OCI-M2 (cell line): Measurements from ENCODE around the gene SPATA16.
"Not testable (repeated sequence)": the region's sequence is repeated elsewhere in the genome, so short reads cannot be mapped to it uniquely, and the experiment has no call there.

Experiments
- DNase-seq: peaks from one replicate; lab custom pipeline; 2025; ENCODE audit not compliant: unreplicated experiment; lab: John Stamatoyannopoulos, UW

SPATA16 gene

DNA sequence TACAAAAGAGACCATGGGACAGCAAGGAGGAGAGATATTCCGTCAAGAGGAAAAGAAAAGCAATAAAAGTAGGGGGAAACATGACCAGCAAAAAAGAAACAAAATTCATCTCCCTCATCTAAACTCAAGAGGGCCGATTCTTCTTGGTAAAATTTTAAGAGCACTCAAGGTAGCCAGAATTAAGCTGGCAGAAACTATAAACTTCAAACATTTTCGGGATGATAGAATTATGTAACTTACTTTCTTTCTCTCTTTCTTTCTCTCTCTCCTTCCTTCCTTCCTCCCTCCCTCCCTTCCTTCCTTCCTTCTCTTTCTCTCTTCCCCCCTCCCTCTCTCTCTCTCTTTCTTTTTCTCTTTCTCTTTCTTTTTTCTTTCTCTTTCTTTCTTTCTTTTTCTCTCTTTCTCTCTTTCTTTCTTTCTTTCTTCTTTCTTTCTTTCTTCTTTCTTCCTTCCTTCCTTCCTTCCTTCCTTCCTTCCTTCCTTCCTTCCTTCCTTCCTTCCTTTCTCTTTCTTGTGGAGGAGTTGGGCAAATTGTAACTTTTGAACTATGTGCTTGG, 180.3 kb downstream of the SPATA16 start:
- DNase-seq, result not testable (repeated sequence)

DNA sequence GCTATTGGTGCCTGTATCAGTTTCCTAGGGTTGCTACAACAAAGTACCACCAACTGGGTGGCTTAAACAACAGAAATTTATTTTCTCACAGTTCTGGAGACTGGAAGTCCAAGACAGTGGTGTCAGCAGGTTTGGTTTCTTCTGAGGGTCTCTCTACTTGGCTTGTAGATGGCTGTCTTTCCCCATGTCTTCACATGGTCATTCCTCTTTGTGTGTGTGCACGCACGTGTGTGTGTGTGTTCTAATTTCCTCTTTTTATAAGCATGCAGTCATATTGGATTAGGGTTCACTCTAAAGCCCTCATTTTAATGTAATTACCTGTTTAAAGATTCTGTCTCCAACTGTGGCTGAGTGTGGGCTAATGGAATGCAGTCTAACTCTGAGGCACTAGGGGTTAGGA, 182.5 kb downstream of the SPATA16 start:
- no peak for DNase-seq

DNA sequence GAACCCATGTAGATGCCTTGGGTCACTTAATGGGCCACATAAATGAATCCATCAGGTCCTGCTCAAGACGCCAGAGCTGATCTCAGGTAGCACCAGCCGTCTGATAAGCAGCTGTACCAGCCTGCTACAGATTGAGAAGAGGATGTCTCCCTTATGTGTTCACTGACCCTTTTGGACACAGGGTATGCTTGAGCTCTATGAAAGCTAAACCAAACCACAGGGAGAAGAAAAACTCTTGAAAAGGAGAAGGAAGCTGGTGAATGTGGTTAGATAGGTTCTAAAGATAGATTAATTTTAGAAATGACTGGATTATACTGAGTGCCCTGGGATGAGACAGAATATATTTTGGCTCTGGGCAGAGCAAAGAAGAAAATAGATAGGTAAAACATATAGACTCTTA, 187.5 kb downstream of the SPATA16 start:
- DNase-seq, result no peak

DNA sequence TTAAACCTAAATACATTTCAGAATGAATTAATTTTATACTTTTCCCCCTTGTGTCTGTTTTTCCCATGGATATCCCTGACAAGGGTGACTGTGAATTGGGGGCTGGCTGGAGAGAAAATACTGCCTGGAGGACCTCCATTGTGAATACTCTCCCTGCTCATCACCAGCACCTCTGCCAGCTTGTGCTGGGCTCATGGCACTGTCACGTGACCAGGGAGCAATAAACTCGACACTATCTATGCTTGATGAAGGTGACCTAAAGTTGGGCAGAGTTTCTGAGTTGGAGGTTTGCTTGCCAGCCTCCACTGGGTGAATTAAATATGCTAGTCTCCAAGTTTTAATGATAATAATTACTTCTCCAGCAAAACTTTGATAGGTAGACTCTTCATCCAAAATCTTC, 189.5 kb downstream of the SPATA16 start:
- DNase-seq, result no peak

DNA sequence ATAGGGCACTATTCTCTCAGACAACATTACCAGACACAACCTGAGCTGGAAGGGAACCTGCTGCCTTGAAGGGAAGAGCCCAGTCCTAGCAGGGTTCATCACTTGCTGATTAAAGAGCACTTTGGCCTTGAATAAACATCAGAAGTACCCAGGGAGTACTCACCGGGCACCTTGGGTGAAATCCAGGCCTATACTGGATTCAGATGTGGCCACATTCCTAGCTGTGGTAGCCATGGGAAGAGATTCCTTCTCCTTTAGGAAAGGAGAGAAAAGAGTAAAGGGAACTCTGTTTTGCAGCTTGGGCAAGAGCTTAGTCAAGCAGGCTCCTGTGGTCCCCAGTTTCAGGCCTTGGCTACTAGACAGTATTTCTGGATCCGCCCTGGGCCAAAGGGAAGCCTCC, 195.0 kb downstream of the SPATA16 start:
- no peak for DNase-seq

DNA sequence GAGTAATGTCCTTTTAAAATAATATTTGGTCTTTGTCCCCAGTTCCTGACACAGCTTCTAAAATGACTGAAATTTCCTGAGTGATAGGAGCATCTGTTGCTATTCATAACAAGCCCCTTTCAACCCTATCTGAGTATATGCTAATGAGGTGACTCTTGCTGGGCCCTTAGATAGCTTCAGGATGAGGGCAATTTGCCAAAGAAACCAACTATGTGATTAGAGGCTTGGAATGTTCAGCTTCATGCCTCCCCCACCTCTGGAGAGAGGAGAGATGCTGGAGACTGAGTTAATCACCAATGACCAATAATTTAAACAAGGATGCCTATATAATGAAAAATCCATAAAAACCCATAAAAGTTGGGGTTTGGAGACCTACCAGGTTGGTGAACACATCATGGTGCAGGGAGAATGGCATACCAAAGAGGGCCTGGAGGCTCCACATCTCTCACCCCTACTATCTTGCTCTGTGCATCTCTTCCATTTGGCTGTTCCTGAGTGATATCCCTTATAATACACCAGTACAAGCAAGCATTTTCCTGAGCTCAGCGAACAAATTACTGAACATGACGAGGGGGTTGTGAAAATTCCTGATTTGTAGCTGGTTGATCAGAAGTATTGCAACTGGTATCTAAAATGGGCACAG, 201.3 kb downstream of the SPATA16 start:
- DNase-seq, result no peak

DNA sequence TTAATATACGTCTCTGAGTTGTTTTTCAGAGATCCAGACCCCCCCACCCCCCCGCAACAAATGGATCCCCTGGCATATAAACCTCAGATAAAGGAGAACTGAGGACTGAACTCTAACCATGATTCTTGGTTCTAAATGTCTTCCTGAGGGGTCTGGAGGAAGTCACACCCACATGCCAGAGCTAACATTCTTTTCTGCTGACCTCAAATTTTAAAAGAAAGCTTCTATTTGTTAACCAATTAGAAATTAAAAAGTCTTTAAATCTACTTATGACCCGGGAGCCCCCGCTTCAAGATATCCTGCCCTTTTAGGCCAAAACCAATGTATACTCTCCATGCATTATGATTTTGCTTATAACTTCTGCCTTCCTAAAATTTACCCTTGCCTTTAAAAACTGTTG, 202.2 kb downstream of the SPATA16 start:
- no peak for DNase-seq

DNA sequence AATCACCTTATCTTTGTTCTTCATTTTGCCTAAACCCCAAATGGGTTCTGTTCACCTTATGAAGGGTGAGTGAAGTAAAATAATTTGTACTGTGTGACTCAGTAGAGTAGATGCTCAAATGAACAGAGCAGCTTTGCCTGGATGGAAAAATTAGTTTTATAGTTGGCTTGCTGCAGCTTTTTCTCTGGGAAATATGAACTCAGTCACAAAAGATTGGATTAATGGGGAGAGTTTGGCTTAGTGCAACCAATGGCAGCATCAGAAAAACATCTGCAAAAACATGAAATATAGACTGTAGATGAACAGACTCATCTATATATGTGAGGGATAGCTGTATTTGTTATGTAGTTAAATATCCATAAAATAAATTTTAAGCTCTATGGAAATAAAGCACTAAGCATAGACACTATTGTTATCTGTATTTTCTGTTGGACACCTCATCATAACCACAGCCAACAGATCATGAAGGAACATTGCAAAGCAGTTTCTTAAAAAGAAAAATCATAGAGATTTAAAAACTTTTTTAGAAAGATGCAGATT, 209.2 kb downstream of the SPATA16 start:
- DNase-seq, result no peak

DNA sequence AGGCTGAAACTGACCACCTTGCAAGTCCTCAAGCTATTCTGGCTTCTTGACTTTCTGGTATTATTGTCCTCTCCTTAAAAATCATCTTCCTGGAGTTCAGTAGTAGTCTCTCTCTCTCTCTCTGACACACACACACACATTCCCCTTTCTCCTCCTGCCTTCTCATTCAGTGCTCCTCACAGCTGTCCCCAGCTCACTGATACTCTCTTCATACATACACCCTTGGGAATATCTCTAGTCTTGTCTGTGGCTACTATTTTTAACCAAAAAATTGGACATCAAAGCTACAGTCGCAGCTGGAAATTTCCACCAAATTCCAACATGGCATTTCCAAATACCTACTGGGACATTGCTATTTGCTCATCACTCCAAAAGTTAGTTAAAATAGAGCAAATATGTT, 211.6 kb downstream of the SPATA16 start:
- no peak for DNase-seq

DNA sequence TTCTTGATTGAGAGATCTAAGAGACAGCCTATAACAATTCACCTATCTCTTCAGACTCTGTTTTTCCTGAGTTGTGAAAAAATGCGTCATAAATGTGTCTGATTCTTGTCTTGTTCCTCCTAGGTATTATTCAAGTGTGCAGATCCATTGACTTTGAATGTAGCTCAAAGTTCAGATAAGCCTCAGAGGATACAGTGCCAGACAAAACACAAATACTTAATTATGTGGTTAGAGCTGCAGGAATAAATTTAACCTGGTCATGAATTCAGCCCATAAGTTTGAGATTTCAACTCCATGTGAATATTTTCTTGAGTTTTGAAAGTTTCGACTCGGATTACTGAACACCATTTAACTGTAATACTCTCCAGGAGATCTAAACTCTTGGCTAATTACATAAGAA, 216.5 kb downstream of the SPATA16 start:
- no peak for DNase-seq

DNA sequence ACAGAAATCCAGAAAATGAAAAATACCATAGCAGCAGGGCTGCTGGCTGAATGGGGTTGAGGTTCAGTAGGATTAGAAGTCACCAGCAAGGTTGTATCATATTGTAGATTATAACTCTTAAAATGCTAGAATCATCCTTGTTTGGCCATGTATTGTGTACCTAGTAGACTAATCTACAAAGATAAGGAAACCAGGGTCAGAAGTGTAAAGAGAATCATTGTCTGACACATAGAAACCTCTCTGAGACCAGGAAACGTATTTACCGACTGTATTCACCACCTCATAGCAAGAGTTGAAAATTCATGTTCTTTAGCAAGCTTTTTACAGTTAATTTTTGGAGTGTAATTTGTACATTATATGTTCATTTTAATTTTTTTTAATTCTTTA, 221.7 kb downstream of the SPATA16 start:
- DNase-seq, result no peak

DNA sequence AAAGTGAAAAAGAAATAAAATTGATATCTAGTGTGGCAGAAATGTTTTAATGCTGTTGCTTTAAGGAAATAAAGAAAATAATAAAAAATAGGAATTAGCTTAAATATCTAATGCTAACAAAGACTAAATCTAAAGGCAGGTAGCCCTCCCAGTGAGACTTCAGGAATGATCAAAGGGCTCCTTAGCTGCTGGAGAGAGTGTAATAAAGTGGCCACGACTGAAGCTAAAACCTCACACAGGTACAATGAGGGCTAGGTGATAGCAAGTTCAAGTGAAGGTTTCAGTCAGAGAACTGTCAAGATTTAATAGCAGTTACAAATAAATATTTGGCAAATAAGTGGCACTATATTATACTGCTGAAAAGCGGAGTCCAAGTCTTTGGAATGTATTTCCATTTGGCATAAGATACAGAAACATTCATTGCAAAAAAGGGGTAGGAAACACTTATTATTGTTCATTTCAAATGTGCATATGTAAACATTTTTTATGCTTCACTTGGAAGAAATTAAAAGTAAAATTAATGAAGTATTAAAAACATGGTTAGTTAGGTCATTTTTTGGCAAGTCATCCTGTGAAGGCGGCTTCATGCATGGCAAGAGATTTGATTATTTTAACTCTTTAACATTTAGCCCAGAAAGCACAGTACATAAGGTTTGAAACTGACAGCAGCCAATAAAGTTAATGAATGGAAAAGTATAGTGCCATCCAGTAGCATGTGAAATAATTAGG, 222.3 kb downstream of the SPATA16 start:
- no peak for DNase-seq

DNA sequence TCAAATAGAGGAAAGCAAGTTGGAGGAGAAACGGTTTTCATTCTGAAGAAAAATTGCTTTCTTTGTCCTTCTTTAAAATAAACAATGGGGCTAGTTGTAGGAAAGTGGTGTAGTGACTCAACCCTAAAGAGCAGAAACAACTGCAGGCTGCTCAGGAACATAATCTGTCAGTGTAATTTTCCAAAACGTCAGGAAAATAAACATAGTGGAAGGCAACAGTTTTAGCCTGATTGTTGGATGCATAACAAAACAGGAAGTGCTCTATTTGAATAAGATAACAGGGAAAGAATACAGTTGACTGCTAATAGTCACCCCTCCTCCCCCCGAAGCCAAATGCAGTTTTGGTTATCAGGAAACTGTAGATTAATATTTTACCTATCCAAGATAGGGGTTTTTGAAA, 222.9 kb downstream of the SPATA16 start:
- DNase-seq, result no peak

DNA sequence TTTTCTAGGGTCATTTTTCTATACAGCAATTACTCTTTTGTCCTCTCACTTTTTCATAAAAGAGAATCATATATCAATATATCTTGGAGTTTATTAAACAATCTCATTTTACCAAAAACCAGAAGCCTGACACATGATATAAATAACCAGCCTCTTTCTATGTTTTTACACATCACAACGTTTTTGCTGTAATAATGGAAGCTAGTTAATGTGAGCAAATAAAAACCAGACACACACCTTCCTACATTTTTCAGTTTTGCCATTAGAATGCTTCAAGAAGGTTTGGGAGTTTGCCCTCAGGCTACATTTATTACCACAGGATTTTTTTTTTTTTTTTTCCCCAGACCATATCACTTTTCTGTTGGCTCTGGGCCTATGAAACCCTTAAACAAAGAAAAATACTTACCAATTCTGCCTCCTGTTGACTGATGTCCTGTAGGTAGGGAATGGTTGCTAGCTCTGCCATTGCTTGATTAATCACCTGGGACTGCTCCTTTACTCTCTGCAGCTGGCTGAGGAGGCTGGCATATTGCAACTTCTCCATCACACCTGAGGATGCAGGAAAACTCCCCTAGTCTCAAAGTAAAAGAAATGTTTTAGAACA, 225.0 kb downstream of the SPATA16 start:
- DNase-seq, result no peak

DNA sequence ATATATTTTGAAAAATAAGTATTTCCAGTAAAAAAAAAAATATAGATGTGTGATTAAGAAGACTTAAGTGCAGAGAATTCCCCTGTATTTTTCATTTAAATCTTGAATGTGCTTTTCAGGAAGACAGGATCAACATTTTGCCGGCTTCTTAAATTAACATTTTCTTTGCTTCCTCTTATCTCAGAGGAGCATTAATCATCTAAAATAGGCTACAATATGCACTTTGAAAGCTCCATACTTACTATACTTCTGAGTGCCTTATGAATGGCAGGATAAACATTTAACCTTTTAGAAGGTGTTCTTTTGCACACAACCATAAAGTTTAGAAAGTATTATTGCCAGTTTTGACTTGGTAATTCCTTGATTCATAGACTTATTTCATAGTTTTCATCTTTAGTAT, 226.2 kb downstream of the SPATA16 start:
- no peak for DNase-seq

DNA sequence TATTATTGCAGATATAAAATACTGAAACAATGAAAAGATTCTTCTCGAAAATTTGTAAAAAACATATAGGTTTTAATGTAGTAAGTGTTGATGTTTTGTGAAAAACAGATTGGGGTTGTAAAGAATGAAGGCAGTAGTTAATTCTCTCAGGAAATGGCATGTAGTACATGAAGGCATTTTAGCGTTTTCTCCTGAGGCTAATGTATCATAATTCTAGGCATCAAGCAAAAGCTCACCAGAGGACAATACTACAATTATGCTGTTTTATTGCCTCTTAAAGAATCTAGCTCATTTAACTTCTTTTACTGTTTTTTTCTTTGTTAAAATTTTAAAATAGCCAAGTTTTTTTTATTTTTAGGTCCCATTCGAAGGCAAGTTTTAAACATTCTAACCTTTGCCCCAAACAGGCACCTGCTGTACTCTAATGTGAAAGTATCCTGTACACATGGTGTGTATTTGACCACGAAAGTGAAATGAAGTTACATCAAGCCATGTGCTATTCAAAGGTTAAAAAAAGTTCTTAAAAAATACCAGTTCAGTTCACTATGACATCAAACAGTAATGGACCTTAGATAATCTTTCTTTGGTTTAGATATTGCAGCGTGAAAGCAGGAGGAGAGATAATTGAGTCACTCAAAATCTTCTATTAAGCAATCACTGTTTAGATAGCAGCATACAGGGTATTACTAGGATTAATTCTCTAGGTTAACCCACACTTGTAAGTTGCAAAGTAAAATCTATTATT, 227.0 kb downstream of the SPATA16 start:
- DNase-seq, result no peak

DNA sequence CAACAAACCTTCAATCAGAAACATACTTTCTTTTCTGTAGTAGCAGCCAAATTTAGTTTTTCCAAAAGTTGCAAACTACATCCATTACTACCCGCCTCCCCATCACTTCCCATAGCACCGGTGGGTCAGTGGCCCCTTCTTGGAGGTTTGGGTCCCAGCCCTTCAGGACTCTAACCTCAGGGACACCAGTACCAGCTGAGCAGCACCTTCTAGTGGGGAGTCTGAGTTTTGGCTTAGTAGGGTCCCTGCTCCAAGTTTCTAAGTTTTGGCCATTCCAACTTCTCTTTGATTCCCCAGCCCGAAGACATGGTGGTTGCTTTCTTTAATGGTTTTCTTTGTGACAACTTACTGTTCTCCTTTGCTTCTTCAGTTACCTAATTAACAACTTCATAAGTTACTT, 229.9 kb downstream of the SPATA16 start:
- DNase-seq, result no peak

DNA sequence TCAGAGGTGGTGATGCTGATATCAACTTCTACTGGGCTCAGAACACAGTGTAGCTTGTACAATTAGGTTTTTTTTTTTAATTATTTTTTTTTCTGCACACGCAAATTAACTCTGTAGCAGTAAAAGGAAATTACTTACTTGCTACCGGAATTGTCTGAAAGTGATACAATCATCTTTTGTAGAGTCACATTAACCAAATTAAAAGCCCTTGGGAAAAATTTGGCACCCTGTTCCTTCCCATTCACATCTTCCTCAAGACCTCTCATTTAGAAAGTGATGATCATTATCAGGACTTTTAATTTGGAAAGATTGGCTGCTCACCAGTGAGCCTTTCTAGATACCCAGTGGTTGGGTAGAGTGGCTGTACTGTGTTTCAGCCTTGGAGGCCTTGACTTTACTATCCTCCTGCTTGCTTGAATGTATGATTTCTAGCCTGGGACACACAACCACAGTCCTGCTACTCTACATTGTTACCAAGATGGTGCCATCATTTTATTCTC, 232.2 kb downstream of the SPATA16 start:
- DNase-seq, result no peak

DNA sequence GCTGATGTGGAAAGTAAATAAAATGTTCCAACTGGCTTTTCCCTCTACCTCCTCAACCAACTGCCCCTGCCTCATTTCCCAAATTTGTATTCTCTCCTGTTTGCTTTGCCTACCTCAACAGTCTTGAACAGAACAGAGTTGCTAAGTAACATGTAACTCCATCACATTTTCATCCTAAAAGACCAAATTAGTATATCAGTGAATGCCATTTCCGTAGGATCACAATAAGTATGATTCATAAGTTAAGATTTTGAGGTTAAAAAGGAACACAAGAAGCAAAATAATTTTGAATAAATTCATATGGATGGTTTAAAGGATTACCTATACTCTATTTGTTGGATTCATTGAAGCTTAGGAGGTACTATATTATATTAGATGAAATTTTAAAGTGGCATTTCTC, 235.6 kb downstream of the SPATA16 start:
- no peak for DNase-seq

DNA sequence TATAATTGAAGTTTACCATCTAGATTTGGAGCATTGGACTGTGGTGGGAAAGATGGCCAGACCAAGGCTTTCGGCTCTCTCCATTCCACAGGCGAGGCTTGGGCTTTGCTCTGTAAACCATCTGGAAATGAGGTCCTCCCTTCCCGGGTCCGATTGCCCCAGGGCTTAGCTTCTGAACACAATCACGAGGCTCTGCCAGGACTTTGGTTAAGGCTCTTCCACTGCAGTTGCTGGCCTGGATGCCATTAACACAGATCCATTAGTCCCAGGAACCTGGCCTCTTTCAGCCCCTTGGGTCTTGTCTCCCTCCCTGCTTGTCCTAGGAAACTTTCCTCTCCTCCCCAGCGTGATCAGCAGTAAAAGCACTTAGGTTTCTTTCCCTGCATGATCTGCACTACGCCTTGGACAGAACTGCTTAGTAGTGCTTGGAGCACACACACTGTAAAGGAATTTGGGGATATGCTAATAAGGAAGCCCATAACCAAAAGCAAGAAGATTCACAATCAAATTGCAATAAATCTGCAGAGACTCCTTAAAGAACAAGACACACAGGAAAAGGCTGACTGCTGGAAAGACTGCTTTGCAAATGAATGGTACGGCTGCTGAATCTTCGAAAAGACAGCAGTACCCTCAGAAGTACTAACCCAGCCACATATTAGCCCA, 236.2 kb downstream of the SPATA16 start:
- DNase-seq, result no peak
